ENCODE data around the gene NOG.

Gene NOG

DNA sequence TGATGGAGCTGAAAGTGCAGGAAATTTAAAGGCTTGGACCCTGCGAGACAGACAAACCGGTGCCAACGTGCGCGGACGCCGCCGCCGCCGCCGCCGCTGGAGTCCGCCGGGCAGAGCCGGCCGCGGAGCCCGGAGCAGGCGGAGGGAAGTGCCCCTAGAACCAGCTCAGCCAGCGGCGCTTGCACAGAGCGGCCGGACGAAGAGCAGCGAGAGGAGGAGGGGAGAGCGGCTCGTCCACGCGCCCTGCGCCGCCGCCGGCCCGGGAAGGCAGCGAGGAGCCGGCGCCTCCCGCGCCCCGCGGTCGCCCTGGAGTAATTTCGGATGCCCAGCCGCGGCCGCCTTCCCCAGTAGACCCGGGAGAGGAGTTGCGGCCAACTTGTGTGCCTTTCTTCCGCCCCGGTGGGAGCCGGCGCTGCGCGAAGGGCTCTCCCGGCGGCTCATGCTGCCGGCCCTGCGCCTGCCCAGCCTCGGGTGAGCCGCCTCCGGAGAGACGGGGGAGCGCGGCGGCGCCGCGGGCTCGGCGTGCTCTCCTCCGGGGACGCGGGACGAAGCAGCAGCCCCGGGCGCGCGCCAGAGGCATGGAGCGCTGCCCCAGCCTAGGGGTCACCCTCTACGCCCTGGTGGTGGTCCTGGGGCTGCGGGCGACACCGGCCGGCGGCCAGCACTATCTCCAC is at the start of gene NOG:
Gene NOG (plus strand): TSS at position 54 of the 674 bp plus-strand sequence. CDS start 525 bp downstream, at position 579.
- DNase-seq = peak in 1 of 2 donors; percentile 36

DNA sequence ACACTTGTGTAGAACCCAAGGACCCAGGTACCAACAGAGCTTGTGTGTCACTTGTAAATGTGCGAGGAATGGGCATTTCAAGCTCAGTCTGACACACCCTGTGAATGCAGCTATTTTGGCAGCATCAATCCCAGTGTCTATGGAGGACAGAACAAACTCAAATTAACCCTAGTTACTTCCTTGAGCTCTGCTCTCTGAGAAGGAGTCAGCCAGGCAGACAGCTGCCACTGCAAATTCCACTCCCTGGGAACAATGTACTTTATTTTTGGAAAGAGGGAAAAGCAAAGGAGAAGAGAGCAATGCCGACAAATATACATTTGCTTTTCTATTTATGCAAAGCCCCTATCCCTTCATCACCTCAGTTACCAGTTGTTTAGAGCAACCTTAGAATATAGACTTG is 48.4 kb upstream of the NOG start:
- no peak for DNase-seq

DNA sequence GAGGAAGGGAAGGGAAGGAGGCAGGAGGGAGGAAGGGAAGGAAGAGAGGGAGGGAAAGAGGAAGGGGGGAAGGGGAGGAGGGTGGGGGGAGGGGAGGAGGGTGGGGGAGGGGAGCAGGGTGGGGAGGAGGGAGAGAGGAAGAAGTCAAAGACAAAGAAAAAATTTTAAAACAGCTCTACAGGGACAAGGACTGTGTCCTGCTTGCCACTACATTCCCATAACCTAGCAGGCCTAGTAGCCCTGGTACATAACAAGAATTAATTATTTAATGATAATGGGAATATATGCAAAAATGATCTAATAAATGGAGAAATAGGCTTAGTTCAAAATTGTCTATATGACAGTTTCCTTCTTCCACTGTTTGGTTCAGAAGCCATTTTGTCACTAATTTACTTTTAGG is 47.6 kb upstream of the NOG start:
- no peak for DNase-seq

DNA sequence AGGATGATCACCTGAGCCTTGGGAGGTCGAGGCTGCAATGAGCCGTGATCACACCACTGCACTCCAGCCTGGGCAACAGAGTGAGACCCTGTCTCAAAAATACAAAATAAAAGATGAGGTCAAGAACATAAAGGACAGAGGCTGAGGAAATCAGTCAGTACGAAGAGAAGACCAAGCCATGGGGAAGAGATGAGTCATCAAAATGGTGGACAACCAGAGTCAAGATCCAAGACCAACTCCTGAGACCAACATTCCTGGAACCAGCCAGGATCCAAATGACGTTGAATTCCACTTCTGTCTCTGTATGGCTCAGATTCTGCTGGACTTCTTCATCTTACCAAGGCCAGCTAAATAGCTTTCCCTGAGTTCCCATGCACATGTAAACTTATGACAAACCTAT is 44.8 kb upstream of the NOG start:
- no peak for DNase-seq

DNA sequence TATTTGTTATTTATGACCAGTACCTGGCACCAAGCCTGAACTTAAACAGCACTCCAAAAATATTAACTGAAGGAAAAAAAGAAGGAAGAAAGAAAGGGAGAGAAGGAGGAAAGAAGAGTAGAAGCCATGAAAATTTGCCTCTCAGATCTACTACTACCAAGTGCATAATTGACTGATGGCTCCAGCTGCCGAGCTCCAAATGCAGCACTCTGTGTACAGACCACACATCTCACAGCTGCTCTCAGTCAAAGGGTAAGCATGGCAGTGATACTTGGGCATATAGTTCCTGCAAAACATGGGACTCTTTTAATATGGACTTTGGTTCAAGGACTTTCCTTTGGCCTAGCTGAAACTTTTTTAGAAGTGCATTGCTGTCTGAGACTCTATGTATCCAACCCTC is 44.0 kb upstream of the NOG start:
- DNase-seq = no peak

DNA sequence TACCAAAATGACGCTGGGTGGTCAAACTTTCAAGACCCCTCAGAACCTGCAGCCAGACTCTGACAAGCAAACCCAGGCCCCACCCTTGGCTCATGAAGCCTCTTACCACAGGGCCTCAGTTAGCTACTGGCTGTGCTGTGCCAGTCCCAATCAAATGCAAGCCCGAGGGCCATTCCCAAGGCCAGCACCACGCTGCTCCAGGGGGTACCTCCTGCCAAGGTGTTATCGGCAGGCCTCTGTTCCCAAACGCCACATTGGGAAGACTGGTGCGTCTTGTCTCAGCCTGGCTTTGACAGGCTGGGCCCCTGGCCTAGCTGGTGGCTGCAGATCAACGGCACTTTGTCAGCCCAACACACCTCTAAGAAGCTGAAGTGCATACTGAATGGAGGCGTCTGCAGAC is 35.8 kb upstream of the NOG start:
- no peak for DNase-seq

DNA sequence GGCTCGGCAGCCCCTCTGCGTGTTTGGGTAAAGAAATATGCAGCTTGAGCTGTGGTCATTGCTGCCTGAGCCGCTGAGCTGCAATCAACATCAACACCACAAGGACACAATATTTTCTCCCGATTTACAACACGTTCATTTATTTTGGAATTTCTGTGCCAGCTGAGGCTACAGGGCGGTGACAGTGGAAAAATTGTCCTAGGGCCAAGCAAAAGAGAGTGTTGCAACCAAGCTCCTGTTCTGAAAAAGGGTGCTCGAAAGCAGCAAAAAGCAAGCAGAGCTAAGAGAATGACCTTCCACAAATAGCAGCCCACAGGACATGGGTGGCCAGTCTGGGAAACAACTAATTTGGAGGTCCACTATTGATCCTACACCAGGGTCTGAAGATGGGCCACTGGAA is 35.4 kb upstream of the NOG start:
- no peak for DNase-seq

DNA sequence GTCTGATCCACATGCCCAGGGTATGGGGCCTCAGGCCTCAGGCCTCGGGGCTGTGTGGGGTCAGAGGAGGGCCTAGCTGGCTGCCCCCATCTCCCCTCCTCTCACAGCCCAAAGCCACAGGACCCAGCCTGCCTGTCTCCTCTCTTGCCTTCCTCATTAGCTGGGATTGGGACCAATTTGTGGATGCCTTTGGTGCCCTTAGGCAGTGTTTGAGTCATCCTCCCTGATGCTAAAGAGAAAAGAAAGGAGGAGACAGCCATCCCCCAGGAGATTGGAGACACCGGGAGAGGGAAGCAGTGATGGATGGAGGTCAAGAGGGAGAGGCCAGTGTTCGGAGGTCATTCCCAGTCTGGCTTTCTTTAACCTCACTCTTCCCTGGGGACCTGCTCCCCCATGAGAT is 23.3 kb upstream of the NOG start:
- DNase-seq = no peak

DNA sequence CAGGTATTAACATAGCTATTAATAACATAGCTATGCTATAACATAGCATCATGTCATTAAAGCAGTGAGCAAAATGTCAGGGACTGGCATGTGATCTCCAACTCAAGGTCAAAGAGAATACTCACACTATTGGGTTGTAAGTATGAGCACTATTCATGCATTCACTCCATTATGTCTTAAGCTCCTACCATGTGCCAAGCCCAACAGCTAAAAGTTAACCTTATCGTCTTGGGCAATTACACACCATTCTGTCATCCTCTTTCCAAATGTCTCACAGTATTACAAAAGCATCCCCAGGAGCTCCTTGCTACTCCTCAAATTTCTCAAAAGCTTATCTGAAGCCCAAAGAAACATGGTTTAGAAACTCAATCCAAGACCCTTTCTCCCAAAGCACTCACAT is 22.0 kb upstream of the NOG start:
- DNase-seq = no peak

DNA sequence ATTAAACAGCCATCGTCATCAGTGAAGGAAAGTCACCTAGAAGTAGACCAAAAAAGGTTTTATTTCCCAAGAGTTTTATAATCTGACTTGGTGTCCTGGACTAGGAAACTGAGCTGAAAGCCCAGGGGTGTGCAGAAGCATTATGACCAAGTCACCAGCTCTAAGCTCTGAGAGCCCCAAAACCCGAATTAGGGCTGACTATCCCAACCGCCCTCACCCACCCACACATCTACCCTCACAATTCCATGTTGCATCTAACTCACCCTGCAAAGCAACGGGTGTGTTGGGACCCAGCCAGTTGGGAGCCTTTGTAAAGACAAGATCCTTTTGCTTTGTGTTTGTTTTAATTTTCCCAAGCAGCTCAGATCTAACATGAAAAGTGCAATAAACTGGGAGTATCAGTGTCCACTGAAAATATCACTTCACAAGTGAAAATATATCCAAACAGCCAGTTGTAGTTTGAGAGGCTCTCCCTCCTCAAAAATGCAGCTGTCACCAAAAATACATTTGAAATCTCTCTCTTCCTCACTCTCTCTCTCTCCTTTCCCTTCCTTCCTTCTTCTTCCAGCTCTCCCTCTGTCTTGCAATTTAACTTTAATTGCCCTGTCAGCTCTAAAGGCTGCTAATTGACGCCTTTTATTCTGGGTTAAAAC is 16.2 kb upstream of the NOG start:
- DNase-seq = no peak

DNA sequence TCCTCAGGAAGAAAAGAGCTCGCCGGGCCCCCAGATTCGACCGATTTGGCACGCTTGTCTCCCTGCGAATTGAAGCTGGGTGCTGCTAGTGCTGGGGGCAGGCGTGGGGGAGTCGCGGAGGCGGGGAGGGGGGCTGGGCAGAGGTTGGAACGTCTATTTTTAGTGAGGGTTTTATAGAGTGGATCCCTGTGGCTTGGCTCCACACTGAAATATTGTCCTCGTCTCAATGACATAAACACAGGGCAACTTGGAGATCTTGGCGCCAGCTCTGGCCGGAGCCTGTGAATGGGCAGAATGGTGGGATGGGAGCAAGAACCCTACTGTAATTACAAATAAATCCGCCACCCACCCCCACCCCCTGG is 15.7 kb upstream of the NOG start:
- DNase-seq = no peak

DNA sequence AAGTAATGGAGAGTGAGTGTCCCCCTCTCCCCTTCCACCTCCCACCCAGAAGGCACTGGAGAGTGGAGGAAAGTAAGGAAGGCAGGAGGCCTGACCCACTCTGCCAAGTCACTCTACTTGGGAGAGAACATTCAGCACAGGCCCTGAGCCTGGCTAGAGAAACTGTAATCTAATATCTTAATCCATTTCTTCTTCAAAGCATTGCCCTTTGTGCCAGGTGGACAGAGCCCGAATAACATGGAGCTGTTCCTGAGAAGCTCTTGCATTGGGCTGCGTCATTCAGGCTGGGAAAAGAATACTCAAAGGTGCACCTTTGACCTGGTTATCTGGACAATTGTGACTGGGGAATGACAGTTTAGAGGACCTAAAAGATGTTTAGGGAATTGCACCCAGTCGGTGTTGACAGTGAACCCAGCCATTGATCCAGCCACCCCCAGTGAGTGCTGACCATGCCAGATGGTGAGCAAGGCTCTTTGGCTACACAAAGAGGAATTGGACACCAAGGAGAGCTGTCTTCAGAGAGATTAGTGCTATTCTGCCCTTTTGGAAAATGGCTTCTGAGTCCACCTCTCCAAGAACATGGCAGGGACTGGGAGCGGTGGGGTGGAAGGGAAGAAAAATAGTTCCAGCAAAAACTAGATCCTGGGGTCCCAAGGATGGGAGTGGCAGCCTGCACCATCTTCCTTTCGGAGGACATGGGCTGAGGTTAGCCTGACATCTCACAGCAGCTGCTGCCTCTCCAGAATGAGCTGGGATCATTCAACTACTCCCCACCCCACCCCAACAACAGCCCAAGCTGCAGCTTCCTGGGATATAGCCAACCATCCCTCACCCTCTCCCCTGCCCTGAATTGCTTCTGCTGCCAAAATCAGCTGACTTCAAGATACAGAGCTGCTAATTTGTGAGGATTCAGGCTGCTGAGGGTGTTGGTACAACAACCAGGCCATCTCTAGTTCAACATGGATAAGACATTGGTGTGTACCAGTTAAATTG is 11.6 kb upstream of the NOG start:
- DNase-seq = no peak

DNA sequence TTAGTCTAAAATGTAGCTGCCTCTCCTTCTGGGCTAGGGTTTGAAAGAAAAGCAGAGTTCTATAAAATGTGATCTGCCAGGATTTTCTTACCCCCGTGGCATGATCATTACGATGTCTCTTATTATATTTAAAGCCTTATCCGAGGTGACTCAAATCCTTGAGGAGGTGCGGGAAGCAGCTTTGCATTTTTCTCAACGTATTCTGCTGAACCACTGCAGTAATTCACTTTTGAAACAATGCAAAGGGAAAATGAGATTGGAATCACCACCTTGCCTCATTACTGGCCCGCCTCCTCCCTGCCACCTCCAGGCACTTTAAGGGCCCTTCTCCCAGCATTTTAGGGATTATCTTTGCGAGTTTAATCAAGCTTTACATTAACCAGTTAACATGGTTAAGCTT is 9.7 kb upstream of the NOG start:
- DNase-seq = no peak

DNA sequence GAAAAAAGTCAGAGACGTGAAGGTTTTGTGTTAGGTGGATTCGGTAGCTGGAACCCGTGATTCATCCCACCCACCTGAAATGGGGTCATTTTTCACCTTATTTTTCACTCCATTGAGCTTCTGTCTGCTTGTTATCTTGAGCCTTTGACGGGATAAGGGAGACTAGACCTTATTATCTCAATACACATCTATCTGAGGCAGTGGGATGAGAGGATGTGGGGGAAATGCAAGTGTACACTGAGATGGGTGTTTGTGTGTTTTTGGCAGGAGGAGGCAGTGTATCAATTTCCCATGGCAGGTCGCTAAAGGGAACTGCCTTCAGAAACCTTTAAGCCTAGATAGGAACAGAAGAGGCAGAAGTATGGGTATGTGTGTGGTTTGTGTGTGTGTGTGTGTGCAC is 6.2 kb upstream of the NOG start:
- DNase-seq = no peak

DNA sequence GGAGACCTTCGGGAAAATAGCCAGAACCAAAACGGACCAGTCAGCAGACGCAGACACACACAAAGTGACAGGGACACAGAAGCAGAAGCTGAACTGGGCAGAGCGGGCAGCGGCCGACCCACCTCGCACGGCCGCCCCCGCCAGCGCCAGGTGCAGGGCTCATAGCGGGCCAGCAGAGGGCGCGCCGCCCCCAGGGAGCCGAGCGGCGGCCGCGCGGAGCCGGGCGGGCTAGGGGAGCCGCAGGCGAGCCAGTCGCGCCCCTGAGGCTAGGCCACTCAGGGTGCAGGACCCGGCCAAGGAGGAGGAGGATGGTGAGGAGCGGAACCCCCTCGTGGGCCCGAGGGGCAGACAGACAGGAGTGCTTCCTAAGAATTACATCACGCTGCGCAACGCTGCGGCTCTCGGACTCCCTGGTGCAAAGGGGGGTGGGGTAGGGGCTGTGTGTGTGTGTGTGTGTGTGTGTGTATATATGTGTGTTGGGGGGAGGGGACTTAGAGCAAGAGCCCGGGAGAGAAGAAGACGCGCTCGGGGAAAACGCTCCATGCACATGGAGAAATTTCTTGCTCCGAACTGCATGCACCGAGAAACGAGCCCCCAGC is 913 bp upstream of the NOG start:
- DNase-seq = peak; percentile 61 to 72

DNA sequence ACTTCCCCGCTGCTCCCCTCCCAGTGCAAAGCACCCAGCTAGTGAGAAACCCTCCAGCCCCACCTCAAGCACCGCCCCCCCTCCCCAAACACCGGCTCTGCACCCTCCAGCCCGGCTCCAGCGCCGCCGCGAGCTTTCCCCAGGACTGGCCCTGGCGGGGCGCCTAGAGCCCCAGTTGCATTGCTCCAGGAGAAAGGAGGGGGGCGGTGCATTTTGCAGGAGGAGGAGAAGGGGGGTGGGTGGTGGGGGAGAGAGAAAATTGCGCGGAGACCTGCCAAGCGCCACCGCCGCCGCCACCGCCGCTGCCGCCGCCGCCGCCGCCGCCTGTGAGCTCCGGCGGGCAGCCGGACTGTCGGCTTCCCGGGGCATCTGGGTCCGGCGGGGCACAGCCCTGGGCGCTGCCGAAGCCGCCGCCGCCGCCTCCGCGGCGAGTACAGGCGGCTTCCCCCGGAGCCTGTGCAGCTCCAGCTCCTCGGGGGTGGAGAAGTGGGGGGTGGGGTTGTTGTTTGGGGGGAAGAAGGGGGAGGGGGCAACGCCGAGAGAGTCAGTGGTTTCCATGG is 333 bp upstream of the NOG start:
- peak in 1 of 2 donors; percentile 14 for DNase-seq

DNA sequence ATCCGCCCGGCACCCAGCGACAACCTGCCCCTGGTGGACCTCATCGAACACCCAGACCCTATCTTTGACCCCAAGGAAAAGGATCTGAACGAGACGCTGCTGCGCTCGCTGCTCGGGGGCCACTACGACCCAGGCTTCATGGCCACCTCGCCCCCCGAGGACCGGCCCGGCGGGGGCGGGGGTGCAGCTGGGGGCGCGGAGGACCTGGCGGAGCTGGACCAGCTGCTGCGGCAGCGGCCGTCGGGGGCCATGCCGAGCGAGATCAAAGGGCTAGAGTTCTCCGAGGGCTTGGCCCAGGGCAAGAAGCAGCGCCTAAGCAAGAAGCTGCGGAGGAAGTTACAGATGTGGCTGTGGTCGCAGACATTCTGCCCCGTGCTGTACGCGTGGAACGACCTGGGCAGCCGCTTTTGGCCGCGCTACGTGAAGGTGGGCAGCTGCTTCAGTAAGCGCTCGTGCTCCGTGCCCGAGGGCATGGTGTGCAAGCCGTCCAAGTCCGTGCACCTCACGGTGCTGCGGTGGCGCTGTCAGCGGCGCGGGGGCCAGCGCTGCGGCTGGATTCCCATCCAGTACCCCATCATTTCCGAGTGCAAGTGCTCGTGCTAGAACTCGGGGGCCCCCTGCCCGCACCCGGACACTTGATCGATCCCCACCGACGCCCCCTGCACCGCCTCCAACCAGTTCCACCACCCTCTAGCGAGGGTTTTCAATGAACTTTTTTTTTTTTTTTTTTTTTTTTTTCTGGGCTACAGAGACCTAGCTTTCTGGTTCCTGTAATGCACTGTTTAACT is 1.0 kb downstream of the NOG start:
- DNase-seq = peak in 1 of 2 donors; percentile 18

DNA sequence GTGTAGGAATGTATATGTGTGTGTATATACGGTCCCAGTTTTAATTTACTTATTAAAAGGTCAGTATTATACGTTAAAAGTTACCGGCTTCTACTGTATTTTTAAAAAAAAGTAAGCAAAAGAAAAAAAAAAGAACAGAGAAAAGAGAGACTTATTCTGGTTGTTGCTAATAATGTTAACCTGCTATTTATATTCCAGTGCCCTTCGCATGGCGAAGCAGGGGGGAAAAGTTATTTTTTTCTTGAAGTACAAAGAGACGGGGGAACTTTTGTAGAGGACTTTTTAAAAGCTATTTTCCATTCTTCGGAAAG is 1.6 kb downstream of the NOG start:
- no peak for DNase-seq

DNA sequence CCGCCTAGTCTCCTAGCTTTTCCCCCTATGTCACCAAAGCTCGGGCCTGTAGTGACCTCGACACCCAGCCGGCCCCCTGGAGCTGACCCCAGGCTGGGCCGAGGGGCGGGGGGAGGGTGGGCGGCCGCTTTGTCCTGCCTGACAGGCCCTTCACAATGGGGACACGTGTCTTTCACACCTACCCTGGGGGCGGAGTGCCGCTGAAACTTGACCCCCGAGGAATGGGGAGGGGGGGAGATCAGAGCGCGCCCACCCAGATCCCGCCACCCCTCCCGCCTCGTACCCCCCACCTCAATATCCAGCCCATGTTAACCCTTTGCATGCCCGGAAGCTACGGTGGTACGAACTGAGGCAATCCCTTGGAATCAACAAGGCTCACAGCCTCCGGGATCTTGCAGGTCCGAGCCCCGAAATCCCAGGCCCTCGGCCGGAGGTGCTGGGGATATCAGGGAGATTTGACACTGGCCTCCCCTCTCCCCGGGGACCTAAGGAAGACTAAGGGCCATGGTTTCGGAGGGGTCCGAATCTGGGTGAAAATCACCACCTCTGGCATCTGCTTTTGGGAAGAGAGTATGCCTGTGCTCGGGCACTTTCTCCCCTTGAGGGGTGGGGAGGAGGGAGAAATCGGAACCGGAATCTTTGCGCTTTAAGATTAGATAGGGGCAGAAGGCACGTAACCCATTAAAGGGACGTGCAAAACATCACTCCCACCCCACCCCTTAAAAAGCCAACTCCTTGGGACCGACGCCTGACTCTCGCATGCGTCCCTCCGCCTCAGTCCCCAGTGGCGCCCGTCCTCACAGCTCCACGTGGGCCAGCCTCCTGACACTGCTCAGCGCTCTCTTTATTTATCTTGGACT is 2.6 kb downstream of the NOG start:
- DNase-seq = peak in 1 of 2 donors; percentile 32

DNA sequence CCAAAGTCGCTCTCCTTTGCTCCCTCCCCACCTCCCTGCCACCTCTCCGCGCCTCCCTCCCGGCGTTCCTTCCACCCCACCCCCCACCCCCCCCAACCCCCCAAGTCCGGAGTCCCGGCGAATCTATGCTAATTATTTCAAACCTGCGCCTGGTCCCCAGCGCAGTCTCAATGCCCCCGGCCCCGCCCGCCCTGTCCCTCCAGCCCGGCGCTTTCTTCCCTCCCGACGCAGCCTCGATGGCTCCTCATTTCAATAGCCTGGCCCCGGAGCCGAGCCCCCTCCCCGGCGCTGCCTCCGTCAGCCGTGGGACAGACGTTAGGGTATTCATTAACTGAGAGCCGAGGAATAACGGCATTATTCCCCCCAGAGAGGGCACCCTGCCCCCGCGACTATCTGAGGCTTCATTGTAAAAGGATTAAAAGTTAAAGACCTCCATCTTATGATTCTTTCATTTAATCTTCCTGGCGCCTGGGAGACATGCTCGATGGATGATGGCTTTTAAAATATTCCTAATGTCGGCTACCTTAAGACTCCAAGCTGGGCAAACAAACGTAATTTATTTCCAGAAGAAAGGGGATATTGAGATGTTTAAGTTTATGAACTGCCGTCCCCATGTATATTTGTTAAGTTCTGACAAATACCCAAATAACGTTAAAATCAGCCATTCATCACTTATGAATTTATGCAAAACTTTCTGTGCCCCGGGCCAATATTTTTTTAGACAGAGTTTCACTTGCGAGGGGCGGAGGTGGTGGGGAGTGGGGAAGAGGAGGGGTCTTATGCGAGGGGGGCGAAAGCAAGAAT is 3.4 kb downstream of the NOG start:
- DNase-seq = no peak

All from stimulated activated CD4-positive, alpha-beta T cell treated with anti-CD3 and anti-CD28 coated beads, Interleukin-2, amount 100 ng/mL, for 48 hours (primary cell).